GM18499 (cell line): ENCODE data around the gene CENPB.
"Not testable (repeated sequence)": the region's sequence is repeated elsewhere in the genome, so short reads cannot be mapped to it uniquely, and the experiment has no call there.

ENCODE experiments used
- ATAC-seq: cut with Tn5 transposase; IDR thresholded peaks from one replicate; pipeline ENCODE4 v1.9.1; 2021; ENCODE audit warnings: moderate number of reproducible peaks; ENCODE audit not compliant: insufficient read depth, unreplicated experiment

The CENPB gene

GRCh38 chr20:3794701-3795420 lies 8.3 kb upstream of the CENPB start:
- ATAC-seq = no peak

GRCh38 chr20:3794168-3794567 lies 7.6 kb upstream of the CENPB start:
- ATAC-seq = not testable (repeated sequence)

GRCh38 chr20:3789201-3789600 lies 2.7 kb upstream of the CENPB start:
- ATAC-seq = not testable (repeated sequence)

GRCh38 chr20:3788685-3789155 lies 2.2 kb upstream of the CENPB start:
- no peak for ATAC-seq

GRCh38 chr20:3787324-3788014 lies 929 bp upstream of the CENPB start:
- ATAC-seq = no peak

GRCh38 chr20:3786126-3786484 lies 435 bp downstream of the CENPB start:
- no peak for ATAC-seq

GRCh38 chr20:3785240-3786125 lies 1.1 kb downstream of the CENPB start:
- ATAC-seq = no peak

- ATAC-seq = no peak
These were observed 1.7 kb downstream of the CENPB start for GRCh38 chr20:3784863-3785239.

- ATAC-seq = no peak
These were observed 2.2 kb downstream of the CENPB start for GRCh38 chr20:3784216-3784853.

GRCh38 chr20:3783511-3784195 lies 2.9 kb downstream of the CENPB start:
- no peak for ATAC-seq

- ATAC-seq = no peak
These were observed 3.5 kb downstream of the CENPB start for GRCh38 chr20:3783068-3783489.

- no peak for ATAC-seq
These were observed 3.9 kb downstream of the CENPB start for GRCh38 chr20:3782597-3782996.

GRCh38 chr20:3781153-3781910 lies 5.2 kb downstream of the CENPB start, which contains the start of gene SPEF1:
SPEF1 (minus strand) TSS chr20:3781448; CDS start chr20:3781287, 161 bp downstream.
- ATAC-seq = no peak

GRCh38 chr20:3778976-3779375 lies 7.6 kb downstream of the CENPB start:
- no peak for ATAC-seq

GRCh38 chr20:3777716-3778629 lies 8.6 kb downstream of the CENPB start:
- no peak for ATAC-seq

- ATAC-seq = no peak
These were observed 9.2 kb downstream of the CENPB start for GRCh38 chr20:3777381-3777715.

- ATAC-seq = no peak
These were observed 11.0 kb downstream of the CENPB start for GRCh38 chr20:3775457-3776108.
